ENCODE results near the gene TMTC2. TPM values are rescaled to one million over a fixed set of nuclear protein-coding genes. Genes with fewer than 3 reads are reported as not detected.

TMTC2 gene
- total RNA-seq, 1 experiment from 2014 or later: 1.7 TPM

GRCh38 chr12:82746668-82747067 is 60.0 kb downstream of the TMTC2 start:
- no TSS peak for BruUV-seq (replicated peaks)
- Mint-ChIP-seq H3K36me3 (ENCODE audit: insufficient read depth, unreplicated experiment) (no peaks in the 10 kb centered on the region), H3K9me3 (ENCODE audit: unreplicated experiment) (no peaks in the 10 kb centered on the region), H3K27me3 (ENCODE audit: insufficient read depth, unreplicated experiment) (no peaks in the 10 kb centered on the region), H3K27ac (ENCODE audit: low read depth, unreplicated experiment) (peak overlapping the region; percentile 54), H3K4me1 (ENCODE audit: insufficient read depth, unreplicated experiment) (no peaks in the 10 kb centered on the region), H3K4me3 (ENCODE audit: unreplicated experiment) (no peak overlapping the region)
- CTCF ChIA-PET: interaction anchor here (1.0 kb wide), 1 partner anchor 78 kb away, joined by 4 read pairs; no protein-coding TSS in a partner anchor
- no peak for DNase-seq (ENCODE audit: unreplicated experiment)
- POLR2A ChIA-PET: interaction anchor here (0.7 kb wide), 1 partner anchor 9 kb away, joined by 3 read pairs; no protein-coding TSS in a partner anchor
- no peak for TF ChIP-seq CTCF (IDR thresholded peaks at IDR 0.05; ENCODE audit: unreplicated experiment)
- intact Hi-C loops (cut with micrococcal nuclease): no loop called here

GRCh38 chr12:82749015-82749414 is 62.3 kb downstream of the TMTC2 start:
- DNase-seq (ENCODE audit: unreplicated experiment): no peak
- BruUV-seq (replicated peaks): no TSS peak
- no peaks in the 10 kb centered on the region for H3K27me3 Mint-ChIP-seq (ENCODE audit: insufficient read depth, unreplicated experiment)
- H3K4me3 Mint-ChIP-seq (ENCODE audit: unreplicated experiment): no peak overlapping the region
- CTCF ChIA-PET: no interaction called here
- TF ChIP-seq CTCF (IDR thresholded peaks at IDR 0.05; ENCODE audit: unreplicated experiment): no peak
- no peak overlapping the region for H3K27ac Mint-ChIP-seq (ENCODE audit: low read depth, unreplicated experiment)
- H3K9me3 Mint-ChIP-seq (ENCODE audit: unreplicated experiment): no peaks in the 10 kb centered on the region
- H3K36me3 Mint-ChIP-seq (ENCODE audit: insufficient read depth, unreplicated experiment): no peaks in the 10 kb centered on the region
- H3K4me1 Mint-ChIP-seq (ENCODE audit: insufficient read depth, unreplicated experiment): no peaks in the 10 kb centered on the region
- intact Hi-C loops (cut with micrococcal nuclease): no loop called here
- POLR2A ChIA-PET: no interaction called here

GRCh38 chr12:82754856-82755255 is 68.2 kb downstream of the TMTC2 start:
- Mint-ChIP-seq H3K4me3 (ENCODE audit: unreplicated experiment) (no peak overlapping the region), H3K4me1 (ENCODE audit: insufficient read depth, unreplicated experiment) (no peaks in the 10 kb centered on the region), H3K9me3 (ENCODE audit: unreplicated experiment) (no peaks in the 10 kb centered on the region), H3K36me3 (ENCODE audit: insufficient read depth, unreplicated experiment) (no peaks in the 10 kb centered on the region), H3K27ac (ENCODE audit: low read depth, unreplicated experiment) (no peak overlapping the region), H3K27me3 (ENCODE audit: insufficient read depth, unreplicated experiment) (no peaks in the 10 kb centered on the region)
- POLR2A ChIA-PET: no interaction called here
- intact Hi-C loops (cut with micrococcal nuclease): no loop called here
- CTCF ChIA-PET: interaction anchor here (0.9 kb wide), 1 partner anchor 69 kb away, joined by 3 read pairs; no protein-coding TSS in a partner anchor
- no peak for TF ChIP-seq CTCF (IDR thresholded peaks at IDR 0.05; ENCODE audit: unreplicated experiment)
- no peak for DNase-seq (ENCODE audit: unreplicated experiment)
- BruUV-seq (replicated peaks): no TSS peak

GRCh38 chr12:82756303-82756702 is 69.6 kb downstream of the TMTC2 start:
- Mint-ChIP-seq H3K4me3 (ENCODE audit: unreplicated experiment) (no peak overlapping the region), H3K4me1 (ENCODE audit: insufficient read depth, unreplicated experiment) (no peaks in the 10 kb centered on the region), H3K36me3 (ENCODE audit: insufficient read depth, unreplicated experiment) (no peaks in the 10 kb centered on the region), H3K9me3 (ENCODE audit: unreplicated experiment) (no peaks in the 10 kb centered on the region), H3K27me3 (ENCODE audit: insufficient read depth, unreplicated experiment) (no peaks in the 10 kb centered on the region), H3K27ac (ENCODE audit: low read depth, unreplicated experiment) (no peak overlapping the region)
- DNase-seq (ENCODE audit: unreplicated experiment): no peak
- no peak for TF ChIP-seq CTCF (IDR thresholded peaks at IDR 0.05; ENCODE audit: unreplicated experiment)
- ChIA-PET CTCF (interaction anchor here (0.6 to 1.1 kb wide), 2 partner anchors 13 to 1665 kb away, joined by 3 read pairs; no protein-coding TSS in a partner anchor), POLR2A (interaction anchor here (0.6 kb wide), 1 partner anchor 9 kb away, joined by 3 read pairs; no protein-coding TSS in a partner anchor)
- BruUV-seq (replicated peaks): no TSS peak
- intact Hi-C loops (cut with micrococcal nuclease): no loop called here
